22Rv1 (cell line): ENCODE data around the gene HPSE2.

Source experiments
- H3K27ac ChIP-seq: fragments of 450-650 bp; 2 replicates; pipeline ENCODE4 v1.5.1; 2017
- ZFX ChIP-seq: fragments of 450-650 bp; IDR thresholded peaks from 2 replicates; pipeline ENCODE4 v1.6.1; 2017; ENCODE audit warnings: antibody characterized with exemption, borderline replicate concordance
- TF ChIP-seq, protein P1 (sequence below): fragments of 450-650 bp; IDR thresholded peaks from 2 replicates; pipeline ENCODE4 v1.5.1; 2017; ENCODE audit warnings: mild to moderate bottlenecking

The HPSE2 gene

GRCh38 chr10:98492763-98493162, 742.9 kb downstream of the HPSE2 start:
- H3K27ac ChIP-seq, result no peak overlapping the region
- TF ChIP-seq ZFX, result no peak
- TF ChIP-seq, protein P1, sequence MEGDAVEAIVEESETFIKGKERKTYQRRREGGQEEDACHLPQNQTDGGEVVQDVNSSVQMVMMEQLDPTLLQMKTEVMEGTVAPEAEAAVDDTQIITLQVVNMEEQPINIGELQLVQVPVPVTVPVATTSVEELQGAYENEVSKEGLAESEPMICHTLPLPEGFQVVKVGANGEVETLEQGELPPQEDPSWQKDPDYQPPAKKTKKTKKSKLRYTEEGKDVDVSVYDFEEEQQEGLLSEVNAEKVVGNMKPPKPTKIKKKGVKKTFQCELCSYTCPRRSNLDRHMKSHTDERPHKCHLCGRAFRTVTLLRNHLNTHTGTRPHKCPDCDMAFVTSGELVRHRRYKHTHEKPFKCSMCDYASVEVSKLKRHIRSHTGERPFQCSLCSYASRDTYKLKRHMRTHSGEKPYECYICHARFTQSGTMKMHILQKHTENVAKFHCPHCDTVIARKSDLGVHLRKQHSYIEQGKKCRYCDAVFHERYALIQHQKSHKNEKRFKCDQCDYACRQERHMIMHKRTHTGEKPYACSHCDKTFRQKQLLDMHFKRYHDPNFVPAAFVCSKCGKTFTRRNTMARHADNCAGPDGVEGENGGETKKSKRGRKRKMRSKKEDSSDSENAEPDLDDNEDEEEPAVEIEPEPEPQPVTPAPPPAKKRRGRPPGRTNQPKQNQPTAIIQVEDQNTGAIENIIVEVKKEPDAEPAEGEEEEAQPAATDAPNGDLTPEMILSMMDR, result no peak

DNA sequence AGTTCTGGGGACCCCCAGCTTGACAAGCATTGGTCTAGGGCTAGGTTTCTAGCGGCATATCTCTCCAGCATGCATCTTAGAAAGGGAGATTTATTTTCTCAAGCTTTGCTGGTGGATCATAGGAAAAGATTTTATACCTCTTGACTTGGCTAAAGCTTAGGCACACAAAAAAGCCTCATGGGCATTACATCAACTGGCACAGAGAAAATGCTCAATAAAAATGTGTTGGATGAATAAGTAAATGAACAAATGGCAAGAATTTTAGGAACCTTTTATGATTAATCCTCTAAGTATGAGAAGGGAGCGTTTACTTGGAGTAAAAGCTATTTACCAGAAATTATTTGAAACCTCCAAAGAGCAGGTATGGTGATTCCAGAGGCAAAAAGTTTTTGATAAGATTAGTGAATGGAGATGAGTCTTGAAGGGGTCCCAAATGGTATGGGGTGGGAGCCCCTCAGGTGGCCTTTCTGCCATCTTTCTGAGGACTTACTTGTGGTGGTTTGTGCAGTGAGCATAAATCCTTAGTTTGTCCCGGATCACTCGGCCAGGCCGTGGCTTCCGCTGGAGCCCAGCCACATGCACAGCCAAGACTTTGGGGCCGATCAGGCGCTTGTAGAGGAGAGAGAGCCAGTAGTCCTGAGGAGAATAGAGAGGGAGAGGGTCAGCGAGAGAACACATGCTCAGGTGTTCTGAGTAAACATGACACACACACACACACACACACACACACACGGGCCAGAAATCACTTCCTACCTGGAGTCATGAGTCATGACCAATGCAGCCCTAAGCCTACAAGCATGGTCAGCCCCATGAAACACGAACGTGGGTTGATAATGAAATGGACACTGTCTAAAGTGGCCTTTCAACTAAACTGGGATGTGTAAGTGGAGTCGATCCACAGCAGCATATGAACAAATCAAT, 745.8 kb downstream of the HPSE2 start:
- TF ChIP-seq, protein P1, result no peak
- TF ChIP-seq ZFX, result no peak
- H3K27ac ChIP-seq, result no peak overlapping the region

- no peak for TF ChIP-seq ZFX
- TF ChIP-seq, protein P1, result no peak
- no peak overlapping the region for H3K27ac ChIP-seq
These were observed 746.8 kb downstream of the HPSE2 start for GRCh38 chr10:98488669-98489430.

DNA sequence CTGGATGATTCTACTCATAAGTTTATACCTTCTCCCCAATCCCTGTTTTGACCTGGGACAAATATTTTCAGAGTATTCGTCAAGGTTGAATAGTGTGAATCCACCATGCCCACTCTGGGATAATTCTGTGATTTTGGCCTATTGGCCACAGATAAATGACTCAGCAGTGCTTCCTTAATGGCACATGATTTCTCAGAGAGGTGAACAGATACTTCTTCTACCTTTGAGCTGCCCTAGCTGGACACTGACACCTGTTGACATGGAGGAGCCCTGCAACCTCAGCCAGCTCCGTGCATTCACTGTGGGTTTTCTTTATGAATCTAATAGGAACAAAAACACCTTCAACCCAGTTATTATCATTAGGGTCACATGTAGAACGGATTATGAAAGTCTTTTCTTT, 748.0 kb downstream of the HPSE2 start:
- no peak overlapping the region for H3K27ac ChIP-seq
- TF ChIP-seq ZFX, result no peak
- TF ChIP-seq, protein P1, result peak; percentile 9; the same call in 1 of the 2 replicates

DNA sequence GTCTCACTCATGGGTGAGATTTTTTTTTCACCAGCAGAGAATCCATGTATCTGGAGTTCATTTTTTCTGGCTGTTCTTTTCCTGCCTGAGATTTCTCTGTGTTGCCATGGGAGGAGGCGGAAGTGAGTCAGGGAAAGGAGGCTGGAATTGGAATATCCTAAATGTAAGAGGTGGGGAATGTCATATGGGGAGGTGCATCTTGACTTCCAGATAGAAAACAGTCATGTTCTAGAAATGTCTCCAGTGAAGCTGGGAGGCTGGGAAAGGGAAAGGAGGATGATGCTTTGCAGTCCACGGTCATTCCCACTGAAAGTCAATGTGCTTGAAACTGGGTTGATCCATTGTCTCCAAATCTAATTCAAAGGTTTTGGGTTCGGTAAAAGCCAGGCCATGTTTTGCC, 749.2 kb downstream of the HPSE2 start:
- H3K27ac ChIP-seq, result no peak overlapping the region
- TF ChIP-seq, protein P1, result no peak
- TF ChIP-seq ZFX, result no peak

DNA sequence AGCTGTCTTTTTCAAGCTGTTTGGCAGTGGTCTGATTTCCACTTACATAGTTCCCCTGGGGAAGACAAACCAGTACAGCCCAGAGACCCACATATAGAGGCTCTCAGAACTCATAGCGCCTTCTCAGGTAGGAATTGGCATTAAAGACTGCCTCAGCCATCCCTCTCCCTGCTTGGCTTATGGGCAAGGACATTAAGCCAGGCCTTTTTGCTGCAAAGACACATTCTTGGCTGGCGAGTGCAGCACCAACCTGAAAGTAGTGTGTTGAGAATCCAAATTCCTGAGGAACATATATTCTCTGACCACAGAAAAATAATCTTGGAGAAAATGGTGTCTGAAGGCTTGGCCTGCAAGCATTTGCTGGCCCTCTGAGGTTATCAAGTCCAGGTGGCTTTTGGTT, 749.7 kb downstream of the HPSE2 start:
- H3K27ac ChIP-seq, result no peak overlapping the region
- TF ChIP-seq ZFX, result no peak
- TF ChIP-seq, protein P1, result no peak

- TF ChIP-seq, protein P1, result no peak
- no peak for TF ChIP-seq ZFX
These were observed 752.0 kb downstream of the HPSE2 start for GRCh38 chr10:98483658-98484057.

More at GRCh38 chr10:98483658-98484057, 752.0 kb downstream of the HPSE2 start:
- H3K27ac ChIP-seq, result no peak overlapping the region
